Retinal pigment epithelial cell (primary cell): ENCODE measurements around the gene XKR7.
"Not testable (repeated sequence)": the region's sequence is repeated elsewhere in the genome, so short reads cannot be mapped to it uniquely, and the experiment has no call there.

Experiments
- DNase-seq: peaks from one replicate; pipeline ENCODE4 v3.0.0-alpha.2; 2010; ENCODE audit warnings: low read depth
- H3K4me3 ChIP-seq: 2 replicates; pipeline ENCODE4 v1.5.1; 2011; ENCODE audit warnings: mild to moderate bottlenecking, low read length, control low read depth, moderate library complexity
- CTCF ChIP-seq: conservative IDR thresholded peaks from 2 replicates; pipeline ENCODE4 v1.5.1; 2011; ENCODE audit warnings: low read depth, low read length, control low read depth, inconsistent platforms

The XKR7 gene

GRCh38 chr20:31967830-31968249, at the start of gene XKR7:
XKR7 (plus strand) TSS chr20:31968151; CDS start chr20:31968176, 25 bp downstream.
- no peak for TF ChIP-seq CTCF
- peak within 1 kb of the TSS; percentile 33 for H3K4me3 ChIP-seq
- DNase-seq: no peak

- no peak for TF ChIP-seq CTCF
- no peak overlapping the region for H3K4me3 ChIP-seq
- no peak for DNase-seq
Observed at GRCh38 chr20:31918466-31919105, 49.4 kb upstream of the XKR7 start.

GRCh38 chr20:31919410-31920155, 48.4 kb upstream of the XKR7 start:
- H3K4me3 ChIP-seq: no peak overlapping the region
- TF ChIP-seq CTCF: no peak
- no peak for DNase-seq

GRCh38 chr20:31920275-31920855, 47.6 kb upstream of the XKR7 start:
- no peak for DNase-seq
- no peak overlapping the region for H3K4me3 ChIP-seq
- TF ChIP-seq CTCF: no peak

GRCh38 chr20:31921480-31921879, 46.5 kb upstream of the XKR7 start:
- DNase-seq, H3K4me3 ChIP-seq: not testable (repeated sequence)

GRCh38 chr20:31922181-31922580, 45.8 kb upstream of the XKR7 start:
- no peak for DNase-seq
- TF ChIP-seq CTCF: no peak
- no peak overlapping the region for H3K4me3 ChIP-seq

GRCh38 chr20:31922588-31922987, 45.4 kb upstream of the XKR7 start:
- H3K4me3 ChIP-seq: no peak overlapping the region
- no peak for TF ChIP-seq CTCF
- DNase-seq: no peak
